ENCODE results near the gene NSMCE3.
A peak's percentile ranks its signal among the peaks of the same experiment; 100 is the strongest.
"Not testable (repeated sequence)": the region's sequence is repeated elsewhere in the genome, so short reads cannot be mapped to it uniquely, and the experiment has no call there.

Gene NSMCE3

GRCh38 chr15:29262738-29263137, 6.9 kb downstream of the NSMCE3 start:
- Histone ChIP-seq H3K27me3 (ENCODE audit: insufficient read depth, low read length) (no peaks in the 10 kb centered on the region), H3K9me3 (ENCODE audit: low read length) (no peaks in the 10 kb centered on the region), H3K36me3 (ENCODE audit: insufficient read depth, low read length) (no peaks in the 10 kb centered on the region), H3K4me3 (ENCODE audit: low read length) (no peak overlapping the region), H2AFZ (ENCODE audit: low read depth, low read length) (no peak overlapping the region), H3K4me1 (ENCODE audit: insufficient read depth, low read length) (peaks cover 12% of the 10 kb centered on the region)

GRCh38 chr15:29260896-29261295, 8.7 kb downstream of the NSMCE3 start:
- Histone ChIP-seq H3K4me1 (ENCODE audit: insufficient read depth, low read length) (no peaks in the 10 kb centered on the region), H3K36me3 (ENCODE audit: insufficient read depth, low read length) (no peaks in the 10 kb centered on the region), H3K9me3 (ENCODE audit: low read length) (no peaks in the 10 kb centered on the region), H3K4me3 (ENCODE audit: low read length) (no peak overlapping the region), H2AFZ (ENCODE audit: low read depth, low read length) (no peak overlapping the region), H3K27me3 (ENCODE audit: insufficient read depth, low read length) (no peaks in the 10 kb centered on the region)

GRCh38 chr15:29259233-29259632, 10.4 kb downstream of the NSMCE3 start:
- Histone ChIP-seq H3K9me3 (ENCODE audit: low read length) (no peaks in the 10 kb centered on the region), H3K4me3 (ENCODE audit: low read length) (no peak overlapping the region), H3K27me3 (ENCODE audit: insufficient read depth, low read length) (no peaks in the 10 kb centered on the region), H2AFZ (ENCODE audit: low read depth, low read length) (no peak overlapping the region), H3K4me1 (ENCODE audit: insufficient read depth, low read length) (no peaks in the 10 kb centered on the region), H3K36me3 (ENCODE audit: insufficient read depth, low read length) (no peaks in the 10 kb centered on the region)

- Histone ChIP-seq H2AFZ (ENCODE audit: low read depth, low read length) (no peak overlapping the region), H3K4me3 (ENCODE audit: low read length) (no peak overlapping the region), H3K36me3 (ENCODE audit: insufficient read depth, low read length) (no peaks in the 10 kb centered on the region), H3K9me3 (ENCODE audit: low read length) (no peaks in the 10 kb centered on the region), H3K4me1 (ENCODE audit: insufficient read depth, low read length) (no peaks in the 10 kb centered on the region), H3K27me3 (ENCODE audit: insufficient read depth, low read length) (no peaks in the 10 kb centered on the region)
Observed at GRCh38 chr15:29252234-29252633, 17.4 kb downstream of the NSMCE3 start.

- Histone ChIP-seq H3K27me3 (ENCODE audit: insufficient read depth, low read length) (no peaks in the 10 kb centered on the region), H3K9me3 (ENCODE audit: low read length) (no peaks in the 10 kb centered on the region), H3K4me3 (ENCODE audit: low read length) (no peak overlapping the region), H3K4me1 (ENCODE audit: insufficient read depth, low read length) (peaks cover 2% of the 10 kb centered on the region), H2AFZ (ENCODE audit: low read depth, low read length) (no peak overlapping the region), H3K36me3 (ENCODE audit: insufficient read depth, low read length) (no peaks in the 10 kb centered on the region)
Observed at GRCh38 chr15:29244544-29244943, 25.1 kb downstream of the NSMCE3 start.

- H3K9me3 ChIP-seq (ENCODE audit: low read length) = no peaks in the 10 kb centered on the region
- no peaks in the 10 kb centered on the region for H3K36me3 ChIP-seq (ENCODE audit: insufficient read depth, low read length)
- H3K27me3 ChIP-seq (ENCODE audit: insufficient read depth, low read length) = no peaks in the 10 kb centered on the region
- H3K4me3 ChIP-seq (ENCODE audit: low read length) = no peak overlapping the region
- H2AFZ ChIP-seq (ENCODE audit: low read depth, low read length) = no peak overlapping the region
- H3K4me1 ChIP-seq (ENCODE audit: insufficient read depth, low read length) = peaks cover 6% of the 10 kb centered on the region
Observed at GRCh38 chr15:29244123-29244522, 25.5 kb downstream of the NSMCE3 start.

- Histone ChIP-seq H3K9me3 (ENCODE audit: low read length) (no peaks in the 10 kb centered on the region), H3K27me3 (ENCODE audit: insufficient read depth, low read length) (no peaks in the 10 kb centered on the region), H3K4me3 (ENCODE audit: low read length) (no peak overlapping the region), H3K4me1 (ENCODE audit: insufficient read depth, low read length) (peaks cover 6% of the 10 kb centered on the region), H2AFZ (ENCODE audit: low read depth, low read length) (no peak overlapping the region), H3K36me3 (ENCODE audit: insufficient read depth, low read length) (no peaks in the 10 kb centered on the region)
Observed at GRCh38 chr15:29242456-29243242, 27.0 kb downstream of the NSMCE3 start.

GRCh38 chr15:29241207-29241606, 28.4 kb downstream of the NSMCE3 start:
- no peak overlapping the region for H2AFZ ChIP-seq (ENCODE audit: low read depth, low read length)

GRCh38 chr15:29239395-29239794, 30.2 kb downstream of the NSMCE3 start:
- Histone ChIP-seq H3K36me3 (ENCODE audit: insufficient read depth, low read length) (no peaks in the 10 kb centered on the region), H3K27me3 (ENCODE audit: insufficient read depth, low read length) (no peaks in the 10 kb centered on the region), H3K4me1 (ENCODE audit: insufficient read depth, low read length) (peaks cover 6% of the 10 kb centered on the region), H3K4me3 (ENCODE audit: low read length) (no peak overlapping the region), H3K9me3 (ENCODE audit: low read length) (no peaks in the 10 kb centered on the region), H2AFZ (ENCODE audit: low read depth, low read length) (no peak overlapping the region)

More at GRCh38 chr15:29241207-29241606, 28.4 kb downstream of the NSMCE3 start:
- H3K36me3 ChIP-seq (ENCODE audit: insufficient read depth, low read length) = no peaks in the 10 kb centered on the region
- H3K27me3 ChIP-seq (ENCODE audit: insufficient read depth, low read length) = no peaks in the 10 kb centered on the region
- H3K4me1 ChIP-seq (ENCODE audit: insufficient read depth, low read length) = peaks cover 6% of the 10 kb centered on the region
- H3K9me3 ChIP-seq (ENCODE audit: low read length) = no peaks in the 10 kb centered on the region
- no peak overlapping the region for H3K4me3 ChIP-seq (ENCODE audit: low read length)

GRCh38 chr15:29233566-29233965, 36.1 kb downstream of the NSMCE3 start:
- H3K4me1 ChIP-seq (ENCODE audit: insufficient read depth, low read length) = no peaks in the 10 kb centered on the region
- no peaks in the 10 kb centered on the region for H3K36me3 ChIP-seq (ENCODE audit: insufficient read depth, low read length)
- H3K9me3 ChIP-seq (ENCODE audit: low read length) = no peaks in the 10 kb centered on the region
- H2AFZ ChIP-seq (ENCODE audit: low read depth, low read length) = no peak overlapping the region
- no peaks in the 10 kb centered on the region for H3K27me3 ChIP-seq (ENCODE audit: insufficient read depth, low read length)
- no peak overlapping the region for H3K4me3 ChIP-seq (ENCODE audit: low read length)

GRCh38 chr15:29226436-29227208, 43.0 kb downstream of the NSMCE3 start:
- Histone ChIP-seq H3K9me3 (ENCODE audit: low read length) (no peaks in the 10 kb centered on the region), H3K4me3 (ENCODE audit: low read length) (no peak overlapping the region), H3K36me3 (ENCODE audit: insufficient read depth, low read length) (no peaks in the 10 kb centered on the region), H3K27me3 (ENCODE audit: insufficient read depth, low read length) (no peaks in the 10 kb centered on the region), H3K4me1 (ENCODE audit: insufficient read depth, low read length) (peaks cover 15% of the 10 kb centered on the region), H2AFZ (ENCODE audit: low read depth, low read length) (peak overlapping the region; percentile 15)

- Histone ChIP-seq H3K36me3 (ENCODE audit: insufficient read depth, low read length) (no peaks in the 10 kb centered on the region), H3K4me1 (ENCODE audit: insufficient read depth, low read length) (peaks cover 15% of the 10 kb centered on the region), H2AFZ (ENCODE audit: low read depth, low read length) (no peak overlapping the region), H3K9me3 (ENCODE audit: low read length) (no peaks in the 10 kb centered on the region), H3K4me3 (ENCODE audit: low read length) (no peak overlapping the region), H3K27me3 (ENCODE audit: insufficient read depth, low read length) (no peaks in the 10 kb centered on the region)
Observed at GRCh38 chr15:29225534-29226234, 43.9 kb downstream of the NSMCE3 start.

- not testable (repeated sequence) for H3K9me3 ChIP-seq (ENCODE audit: low read length); H3K27me3 ChIP-seq (ENCODE audit: insufficient read depth, low read length); H2AFZ ChIP-seq (ENCODE audit: low read depth, low read length); H3K4me3 ChIP-seq (ENCODE audit: low read length); H3K36me3 ChIP-seq (ENCODE audit: insufficient read depth, low read length)
- H3K4me1 ChIP-seq (ENCODE audit: insufficient read depth, low read length) = peaks cover 15% of the 10 kb centered on the region
Observed at GRCh38 chr15:29224987-29225363, 44.6 kb downstream of the NSMCE3 start.

All from neuron (in vitro differentiated cells).